ENCODE data around the gene LZTS2. TPM values are rescaled to one million over a fixed set of nuclear protein-coding genes. Genes with fewer than 3 reads are reported as not detected.

The LZTS2 gene
- total and polyA plus RNA-seq, 4 donors, result 2.1 to 10.3 (median 9.5) TPM

DNA sequence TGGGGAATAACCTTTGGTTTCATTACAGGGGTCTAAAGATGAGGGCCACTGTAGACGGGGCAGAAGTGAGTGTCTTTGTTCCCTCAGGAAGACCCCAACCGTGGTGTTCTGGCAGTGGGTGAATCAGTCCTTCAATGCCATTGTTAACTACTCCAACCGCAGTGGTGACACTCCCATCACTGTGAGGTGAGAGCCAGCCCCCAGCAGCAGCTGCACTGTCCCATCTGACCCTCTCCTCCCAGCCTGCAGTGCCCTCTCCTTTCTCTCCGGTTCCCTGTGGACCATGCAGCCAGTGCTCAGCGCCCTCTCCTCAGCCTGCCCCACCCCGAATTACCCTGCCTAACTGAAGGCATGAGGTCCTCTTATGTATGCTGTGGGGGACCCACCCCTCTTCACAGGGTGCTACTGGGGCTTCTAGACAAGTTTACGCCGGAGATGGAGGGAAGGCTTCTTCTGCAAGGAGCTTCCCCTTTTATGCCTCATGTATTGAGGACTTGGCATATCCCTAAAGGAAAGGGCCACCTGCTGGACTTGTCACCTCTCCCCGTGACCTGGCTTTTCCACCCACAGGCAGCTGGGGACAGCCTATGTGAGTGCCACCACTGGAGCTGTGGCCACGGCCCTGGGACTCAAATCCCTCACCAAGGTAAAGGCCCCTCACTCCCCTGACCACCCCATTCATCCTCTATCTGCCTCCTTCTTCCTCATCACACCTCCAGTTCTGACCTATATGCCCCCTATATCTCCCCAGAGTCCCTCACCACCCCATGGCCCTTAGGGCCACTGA, 36.5 kb downstream of the LZTS2 start:
- TF ChIP-seq ATF3 (IDR thresholded peaks at IDR 0.05), result no peak
- TF ChIP-seq HNF4G (IDR thresholded peaks at IDR 0.05), result no peak
- no peak for TF ChIP-seq TAF1 (conservative IDR thresholded peaks at IDR 0.05)
- no peak for TF ChIP-seq YY1 (IDR thresholded peaks at IDR 0.05)
- TF ChIP-seq HNF4A (conservative IDR thresholded peaks at IDR 0.05), result no peak
- no peak for TF ChIP-seq NR2F2 (IDR thresholded peaks at IDR 0.05)
- TF ChIP-seq JUND (IDR thresholded peaks at IDR 0.05), result no peak
- no peak for TF ChIP-seq FOXA1 (IDR thresholded peaks at IDR 0.05)
- TF ChIP-seq RAD21 (IDR thresholded peaks at IDR 0.05), result no peak
- TF ChIP-seq, protein P1, sequence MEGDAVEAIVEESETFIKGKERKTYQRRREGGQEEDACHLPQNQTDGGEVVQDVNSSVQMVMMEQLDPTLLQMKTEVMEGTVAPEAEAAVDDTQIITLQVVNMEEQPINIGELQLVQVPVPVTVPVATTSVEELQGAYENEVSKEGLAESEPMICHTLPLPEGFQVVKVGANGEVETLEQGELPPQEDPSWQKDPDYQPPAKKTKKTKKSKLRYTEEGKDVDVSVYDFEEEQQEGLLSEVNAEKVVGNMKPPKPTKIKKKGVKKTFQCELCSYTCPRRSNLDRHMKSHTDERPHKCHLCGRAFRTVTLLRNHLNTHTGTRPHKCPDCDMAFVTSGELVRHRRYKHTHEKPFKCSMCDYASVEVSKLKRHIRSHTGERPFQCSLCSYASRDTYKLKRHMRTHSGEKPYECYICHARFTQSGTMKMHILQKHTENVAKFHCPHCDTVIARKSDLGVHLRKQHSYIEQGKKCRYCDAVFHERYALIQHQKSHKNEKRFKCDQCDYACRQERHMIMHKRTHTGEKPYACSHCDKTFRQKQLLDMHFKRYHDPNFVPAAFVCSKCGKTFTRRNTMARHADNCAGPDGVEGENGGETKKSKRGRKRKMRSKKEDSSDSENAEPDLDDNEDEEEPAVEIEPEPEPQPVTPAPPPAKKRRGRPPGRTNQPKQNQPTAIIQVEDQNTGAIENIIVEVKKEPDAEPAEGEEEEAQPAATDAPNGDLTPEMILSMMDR (IDR thresholded peaks at IDR 0.05; ENCODE audit: low read depth, low read length, missing input control), result no peak
- TF ChIP-seq, protein P2, sequence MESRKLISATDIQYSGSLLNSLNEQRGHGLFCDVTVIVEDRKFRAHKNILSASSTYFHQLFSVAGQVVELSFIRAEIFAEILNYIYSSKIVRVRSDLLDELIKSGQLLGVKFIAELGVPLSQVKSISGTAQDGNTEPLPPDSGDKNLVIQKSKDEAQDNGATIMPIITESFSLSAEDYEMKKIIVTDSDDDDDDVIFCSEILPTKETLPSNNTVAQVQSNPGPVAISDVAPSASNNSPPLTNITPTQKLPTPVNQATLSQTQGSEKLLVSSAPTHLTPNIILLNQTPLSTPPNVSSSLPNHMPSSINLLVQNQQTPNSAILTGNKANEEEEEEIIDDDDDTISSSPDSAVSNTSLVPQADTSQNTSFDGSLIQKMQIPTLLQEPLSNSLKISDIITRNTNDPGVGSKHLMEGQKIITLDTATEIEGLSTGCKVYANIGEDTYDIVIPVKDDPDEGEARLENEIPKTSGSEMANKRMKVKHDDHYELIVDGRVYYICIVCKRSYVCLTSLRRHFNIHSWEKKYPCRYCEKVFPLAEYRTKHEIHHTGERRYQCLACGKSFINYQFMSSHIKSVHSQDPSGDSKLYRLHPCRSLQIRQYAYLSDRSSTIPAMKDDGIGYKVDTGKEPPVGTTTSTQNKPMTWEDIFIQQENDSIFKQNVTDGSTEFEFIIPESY (IDR thresholded peaks at IDR 0.05), result no peak
- TF ChIP-seq EGR1 (IDR thresholded peaks at IDR 0.05; ENCODE audit: low read depth in 2 of 2), result no peak
- no peak for TF ChIP-seq FOXA2 (IDR thresholded peaks at IDR 0.05)
- TF ChIP-seq MAX (IDR thresholded peaks at IDR 0.05), result no peak
- DNase-seq (ENCODE audit: low spot score), result no peak
- no peak overlapping the region for H3K9ac ChIP-seq (ENCODE audit: low read depth in 1 of 2, low read length in 2 of 2)
- 91% methylated on average over 10 of the region's 10 CpGs for WGBS
- H3K36me3 ChIP-seq (ENCODE audit: control insufficient read depth in 4 of 4, insufficient read depth in 3 of 4, low read depth in 1 of 4, low read length in 3 of 4), result peaks cover 0 to 22% (median 5%) of the 10 kb centered on the region in 4 donors
- no peaks in the 10 kb centered on the region for H3K9me3 ChIP-seq (ENCODE audit: control insufficient read depth in 4 of 4, low read length in 3 of 4)
- no peak overlapping the region for H3K4me3 ChIP-seq (ENCODE audit: low read depth in 1 of 3, low read length in 3 of 3)
- H3K27me3 ChIP-seq (ENCODE audit: control insufficient read depth in 4 of 4, insufficient read depth in 4 of 4, low read length in 3 of 4), result no peaks in the 10 kb centered on the region
- peaks cover 1 to 20% (median 16%) of the 10 kb centered on the region in 4 donors for H3K4me1 ChIP-seq (ENCODE audit: control insufficient read depth in 4 of 4, insufficient read depth in 4 of 4, low read length in 3 of 4)
- no peak overlapping the region for H3K27ac ChIP-seq (ENCODE audit: low read depth in 1 of 2, low read length in 2 of 2)

DNA sequence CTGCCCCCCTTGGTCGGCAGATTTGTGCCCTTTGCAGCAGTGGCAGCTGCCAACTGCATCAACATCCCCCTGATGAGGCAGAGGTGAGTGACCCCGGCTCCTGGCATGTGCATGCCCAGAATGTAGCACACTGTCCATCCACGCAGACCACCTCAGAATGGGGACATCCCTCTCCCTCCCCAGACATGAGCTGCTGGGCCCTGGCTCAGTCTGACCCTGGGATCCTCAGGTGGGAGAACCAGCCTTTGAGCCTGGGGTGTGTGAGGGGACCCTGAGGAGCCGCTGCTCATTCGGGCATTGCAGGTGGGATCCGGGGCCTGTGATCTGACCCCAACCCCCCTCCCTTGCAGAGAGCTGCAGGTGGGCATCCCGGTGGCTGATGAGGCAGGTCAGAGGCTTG, 37.1 kb downstream of the LZTS2 start:
- 90% methylated on average over 7 of the region's 7 CpGs for WGBS
- TF ChIP-seq MAX (IDR thresholded peaks at IDR 0.05), result no peak
- no peak for TF ChIP-seq SP1 (IDR thresholded peaks at IDR 0.05)
- TF ChIP-seq, protein P3, sequence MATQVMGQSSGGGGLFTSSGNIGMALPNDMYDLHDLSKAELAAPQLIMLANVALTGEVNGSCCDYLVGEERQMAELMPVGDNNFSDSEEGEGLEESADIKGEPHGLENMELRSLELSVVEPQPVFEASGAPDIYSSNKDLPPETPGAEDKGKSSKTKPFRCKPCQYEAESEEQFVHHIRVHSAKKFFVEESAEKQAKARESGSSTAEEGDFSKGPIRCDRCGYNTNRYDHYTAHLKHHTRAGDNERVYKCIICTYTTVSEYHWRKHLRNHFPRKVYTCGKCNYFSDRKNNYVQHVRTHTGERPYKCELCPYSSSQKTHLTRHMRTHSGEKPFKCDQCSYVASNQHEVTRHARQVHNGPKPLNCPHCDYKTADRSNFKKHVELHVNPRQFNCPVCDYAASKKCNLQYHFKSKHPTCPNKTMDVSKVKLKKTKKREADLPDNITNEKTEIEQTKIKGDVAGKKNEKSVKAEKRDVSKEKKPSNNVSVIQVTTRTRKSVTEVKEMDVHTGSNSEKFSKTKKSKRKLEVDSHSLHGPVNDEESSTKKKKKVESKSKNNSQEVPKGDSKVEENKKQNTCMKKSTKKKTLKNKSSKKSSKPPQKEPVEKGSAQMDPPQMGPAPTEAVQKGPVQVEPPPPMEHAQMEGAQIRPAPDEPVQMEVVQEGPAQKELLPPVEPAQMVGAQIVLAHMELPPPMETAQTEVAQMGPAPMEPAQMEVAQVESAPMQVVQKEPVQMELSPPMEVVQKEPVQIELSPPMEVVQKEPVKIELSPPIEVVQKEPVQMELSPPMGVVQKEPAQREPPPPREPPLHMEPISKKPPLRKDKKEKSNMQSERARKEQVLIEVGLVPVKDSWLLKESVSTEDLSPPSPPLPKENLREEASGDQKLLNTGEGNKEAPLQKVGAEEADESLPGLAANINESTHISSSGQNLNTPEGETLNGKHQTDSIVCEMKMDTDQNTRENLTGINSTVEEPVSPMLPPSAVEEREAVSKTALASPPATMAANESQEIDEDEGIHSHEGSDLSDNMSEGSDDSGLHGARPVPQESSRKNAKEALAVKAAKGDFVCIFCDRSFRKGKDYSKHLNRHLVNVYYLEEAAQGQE (IDR thresholded peaks at IDR 0.05), result no peak
- TF ChIP-seq RXRA (IDR thresholded peaks at IDR 0.05), result no peak
- TF ChIP-seq RAD21 (IDR thresholded peaks at IDR 0.05), result no peak
- no peak for TF ChIP-seq HNF4A (conservative IDR thresholded peaks at IDR 0.05)
- TF ChIP-seq, protein P2 (IDR thresholded peaks at IDR 0.05), result no peak
- TF ChIP-seq YY1 (IDR thresholded peaks at IDR 0.05), result no peak
- TF ChIP-seq TAF1 (conservative IDR thresholded peaks at IDR 0.05), result no peak
- no peak for TF ChIP-seq EGR1 (IDR thresholded peaks at IDR 0.05; ENCODE audit: low read depth in 2 of 2)
- no peak for TF ChIP-seq GABPA (IDR thresholded peaks at IDR 0.05 in 1 of 2, conservative IDR thresholded peaks at IDR 0.05 in 1 of 2)
- TF ChIP-seq NR2F2 (IDR thresholded peaks at IDR 0.05), result no peak
- TF ChIP-seq FOXA2 (IDR thresholded peaks at IDR 0.05), result no peak
- no peak for TF ChIP-seq JUND (IDR thresholded peaks at IDR 0.05)
- no peak for TF ChIP-seq HNF4G (IDR thresholded peaks at IDR 0.05)
- TF ChIP-seq ATF3 (IDR thresholded peaks at IDR 0.05), result no peak
- no peak for TF ChIP-seq FOXA1 (IDR thresholded peaks at IDR 0.05)
- H3K27ac ChIP-seq (ENCODE audit: low read depth in 1 of 2, low read length in 2 of 2), result no peak overlapping the region
- DNase-seq (ENCODE audit: low spot score), result no peak
- H3K9me3 ChIP-seq (ENCODE audit: control insufficient read depth in 4 of 4, low read length in 3 of 4), result no peaks in the 10 kb centered on the region
- H3K36me3 ChIP-seq (ENCODE audit: control insufficient read depth in 4 of 4, insufficient read depth in 3 of 4, low read depth in 1 of 4, low read length in 3 of 4), result peaks cover 0 to 22% (median 5%) of the 10 kb centered on the region in 4 donors
- H3K9ac ChIP-seq (ENCODE audit: low read depth in 1 of 2, low read length in 2 of 2), result no peak overlapping the region
- H3K27me3 ChIP-seq (ENCODE audit: control insufficient read depth in 4 of 4, insufficient read depth in 4 of 4, low read length in 3 of 4), result no peaks in the 10 kb centered on the region
- H3K4me3 ChIP-seq (ENCODE audit: low read depth in 1 of 3, low read length in 3 of 3), result no peak overlapping the region
- H3K4me1 ChIP-seq (ENCODE audit: control insufficient read depth in 4 of 4, insufficient read depth in 4 of 4, low read length in 3 of 4), result peaks cover 0 to 16% (median 11%) of the 10 kb centered on the region in 4 donors
